ENCODE data around the gene TMEM178A.
"Not testable (repeated sequence)": the region's sequence is repeated elsewhere in the genome, so short reads cannot be mapped to it uniquely, and the experiment has no call there.

The TMEM178A gene

GRCh38 chr2:39706945-39707344 lies 41.2 kb downstream of the TMEM178A start:
- DNase-seq (ENCODE audit: insufficient read length, low spot score), result no peak
- no peak for FAIRE-seq

GRCh38 chr2:39708003-39708402 lies 42.3 kb downstream of the TMEM178A start:
- DNase-seq (ENCODE audit: insufficient read length, low spot score), result no peak
- FAIRE-seq, result no peak

DNA sequence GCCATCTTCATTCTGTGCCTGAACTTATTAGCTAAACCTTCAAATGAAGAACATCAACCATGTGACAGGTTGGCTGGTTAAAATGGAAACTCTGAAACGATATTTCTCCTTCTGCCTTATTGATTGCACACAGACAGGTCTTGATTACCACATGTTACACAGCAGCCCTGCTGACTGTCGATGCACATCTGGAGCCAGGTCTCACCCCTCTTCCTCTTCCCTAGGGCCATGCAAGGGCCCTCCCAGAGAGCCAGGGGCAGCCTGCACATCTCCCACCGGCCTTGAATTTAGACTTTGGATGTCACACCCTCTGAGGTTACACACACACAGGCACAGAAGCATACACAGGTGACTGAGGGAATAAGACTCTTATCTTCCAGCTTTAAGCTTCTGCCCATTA lies 45.1 kb downstream of the TMEM178A start:
- DNase-seq (ENCODE audit: insufficient read length, low spot score) (no peak), FAIRE-seq (peak; percentile 52)

- FAIRE-seq (no peak), DNase-seq (ENCODE audit: insufficient read length, low spot score) (no peak)
Measured at GRCh38 chr2:39712953-39713352, 47.2 kb downstream of the TMEM178A start.

GRCh38 chr2:39715095-39715494 lies 49.4 kb downstream of the TMEM178A start:
- FAIRE-seq (no peak), DNase-seq (ENCODE audit: insufficient read length, low spot score) (no peak)

DNA sequence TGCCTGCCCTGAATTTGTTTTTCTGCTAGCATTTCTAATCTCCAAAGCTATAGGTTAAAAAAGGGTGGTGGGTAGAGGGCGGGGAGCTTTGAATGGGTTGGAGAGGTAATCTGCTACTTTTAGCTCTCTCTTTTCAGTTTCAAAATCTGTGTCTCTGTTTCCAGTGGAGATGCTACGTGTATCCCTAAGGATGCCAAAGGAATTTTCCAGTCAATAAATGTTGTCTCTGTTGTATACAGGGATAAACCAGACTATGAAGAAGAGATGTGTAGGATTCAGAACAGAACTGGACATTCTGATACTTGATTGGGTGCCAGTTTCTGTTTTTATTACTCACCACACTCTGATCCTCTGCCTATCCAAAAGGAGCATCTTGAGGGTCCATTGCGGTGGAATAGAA lies 50.1 kb downstream of the TMEM178A start:
- DNase-seq (ENCODE audit: insufficient read length, low spot score) (no peak), FAIRE-seq (no peak)

DNA sequence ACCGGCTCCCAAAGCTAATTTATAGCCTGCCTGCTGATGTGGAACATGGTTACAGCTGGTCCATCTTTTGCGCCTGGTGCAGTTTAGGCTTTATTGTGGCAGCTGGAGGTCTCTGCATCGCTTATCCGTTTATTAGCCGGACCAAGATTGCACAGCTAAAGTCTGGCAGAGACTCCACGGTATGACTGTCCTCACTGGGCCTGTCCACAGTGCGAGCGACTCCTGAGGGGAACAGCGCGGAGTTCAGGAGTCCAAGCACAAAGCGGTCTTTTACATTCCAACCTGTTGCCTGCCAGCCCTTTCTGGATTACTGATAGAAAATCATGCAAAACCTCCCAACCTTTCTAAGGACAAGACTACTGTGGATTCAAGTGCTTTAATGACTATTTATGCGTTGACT lies 51.4 kb downstream of the TMEM178A start:
- FAIRE-seq, result no peak
- DNase-seq (ENCODE audit: insufficient read length, low spot score), result no peak

DNA sequence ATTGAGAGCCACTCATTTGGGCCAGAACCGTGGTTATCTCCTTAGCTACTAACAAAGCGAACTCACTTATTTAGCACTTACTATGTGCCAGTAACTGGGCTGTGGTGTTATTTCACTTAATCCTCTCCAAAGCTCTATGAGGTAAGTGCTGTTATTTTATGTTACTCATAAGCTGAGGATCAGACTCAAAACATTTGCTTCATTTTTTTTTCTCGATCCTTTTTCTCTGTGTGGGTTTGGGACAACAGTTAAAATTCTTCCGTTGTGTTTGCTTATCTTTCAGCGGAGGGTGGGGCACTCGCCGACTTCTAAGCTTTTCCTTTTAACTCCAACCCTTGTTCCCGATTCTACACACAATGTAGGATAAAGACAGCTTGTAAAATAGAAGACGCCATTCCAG lies 52.8 kb downstream of the TMEM178A start:
- FAIRE-seq (no peak), DNase-seq (ENCODE audit: insufficient read length, low spot score) (no peak)

GRCh38 chr2:39719317-39719716 lies 53.6 kb downstream of the TMEM178A start:
- FAIRE-seq (no peak), DNase-seq (ENCODE audit: insufficient read length, low spot score) (no peak)

- no peak for DNase-seq (ENCODE audit: insufficient read length, low spot score)
- no peak for FAIRE-seq
Measured at GRCh38 chr2:39720970-39721369, 55.3 kb downstream of the TMEM178A start.

GRCh38 chr2:39723497-39723896 lies 57.8 kb downstream of the TMEM178A start:
- FAIRE-seq, result no peak
- DNase-seq (ENCODE audit: insufficient read length, low spot score), result no peak

DNA sequence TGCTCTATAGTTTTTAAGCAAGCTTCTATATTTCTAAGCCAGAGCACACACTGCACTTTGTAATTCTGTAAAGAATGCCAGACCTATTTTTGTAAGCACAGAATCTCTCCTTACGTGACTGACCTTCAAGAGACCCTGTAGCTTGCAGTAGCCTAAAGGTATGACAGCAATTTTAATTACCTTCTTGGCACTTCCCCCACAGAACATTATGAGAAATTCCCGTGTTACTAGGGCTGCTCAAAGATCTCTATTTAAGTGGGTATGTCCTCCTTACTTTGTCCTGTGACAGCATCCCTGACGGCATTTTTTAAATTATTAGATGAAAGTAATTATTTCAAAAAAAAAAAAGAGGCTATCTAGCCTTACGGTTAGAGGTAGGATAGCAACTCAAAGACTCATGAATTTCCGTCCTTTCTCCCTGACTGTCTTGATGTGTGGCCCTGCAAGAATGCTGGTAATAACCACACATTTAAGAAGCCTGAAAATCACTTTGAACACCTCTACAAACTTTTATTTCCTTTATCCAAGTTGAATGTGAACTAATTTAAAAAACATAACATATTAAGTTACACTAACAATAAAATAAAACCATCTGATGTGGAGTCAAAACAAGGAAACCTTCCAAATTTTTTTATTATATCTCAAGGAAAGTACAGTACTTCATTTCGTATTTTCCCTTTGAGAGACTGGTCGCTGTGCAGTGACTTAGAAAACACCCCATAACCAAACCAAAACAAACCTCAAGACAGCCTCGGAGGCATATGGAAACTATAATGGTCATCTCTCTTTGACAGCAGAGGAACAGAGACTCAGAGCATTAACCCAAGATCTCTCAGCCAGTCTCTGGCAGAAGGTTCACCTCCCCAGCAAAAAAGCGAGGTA lies 58.5 kb downstream of the TMEM178A start:
- DNase-seq (ENCODE audit: insufficient read length, low spot score) (no peak), FAIRE-seq (no peak)

- DNase-seq (ENCODE audit: insufficient read length, low spot score) (no peak), FAIRE-seq (no peak)
Measured at GRCh38 chr2:39724828-39725144, 59.1 kb downstream of the TMEM178A start.

GRCh38 chr2:39725401-39725800 lies 59.7 kb downstream of the TMEM178A start:
- no peak for FAIRE-seq
- no peak for DNase-seq (ENCODE audit: insufficient read length, low spot score)

GRCh38 chr2:39728085-39728484 lies 62.4 kb downstream of the TMEM178A start:
- peak; percentile 43 for DNase-seq (ENCODE audit: insufficient read length, low spot score)
- FAIRE-seq, result not testable (repeated sequence)

DNA sequence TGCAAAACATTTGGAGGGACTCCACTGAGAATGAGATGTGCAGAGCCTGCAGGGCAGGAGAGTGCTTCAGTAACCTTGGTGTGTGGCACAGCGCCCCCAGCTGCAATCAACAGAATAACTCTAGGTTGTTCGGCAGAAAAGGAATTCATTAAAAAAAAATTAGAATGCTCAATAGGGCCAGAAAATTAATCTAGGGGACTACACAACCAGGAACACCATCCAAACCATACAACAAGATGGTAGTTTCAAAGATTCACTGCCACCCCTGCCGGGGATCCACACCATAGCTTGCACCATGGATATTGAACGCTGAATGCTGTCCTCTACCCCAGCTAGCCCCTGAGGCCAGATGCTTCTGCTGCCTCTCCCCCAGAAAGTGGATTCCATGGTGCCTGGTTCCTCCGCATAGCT lies 63.2 kb downstream of the TMEM178A start:
- no peak for FAIRE-seq
- DNase-seq (ENCODE audit: insufficient read length, low spot score), result peak; percentile 42

GRCh38 chr2:39730276-39730675 lies 64.6 kb downstream of the TMEM178A start:
- no peak for FAIRE-seq
- no peak for DNase-seq (ENCODE audit: insufficient read length, low spot score)

GRCh38 chr2:39730685-39731302 lies 65.1 kb downstream of the TMEM178A start:
- DNase-seq (ENCODE audit: insufficient read length, low spot score), result peak; percentile 32
- FAIRE-seq, result no peak

DNA sequence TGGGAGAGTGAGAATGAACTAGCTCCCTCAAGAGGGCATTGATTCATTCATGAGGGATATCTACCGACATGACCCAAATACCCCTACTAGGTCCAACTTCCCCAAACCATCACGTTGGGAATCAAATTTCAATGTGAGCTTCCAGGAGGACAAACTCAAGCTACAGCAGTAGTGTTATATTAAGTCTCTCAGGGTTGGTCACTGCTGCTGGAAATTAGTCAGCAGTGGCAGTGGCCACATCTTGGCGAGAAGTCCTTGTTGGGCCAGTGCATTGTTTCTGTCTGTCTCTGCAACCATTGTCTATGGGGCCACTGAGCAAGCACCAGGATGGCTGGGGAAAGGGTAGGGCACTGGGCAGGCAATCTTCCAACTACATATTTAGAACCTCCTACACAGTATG lies 65.8 kb downstream of the TMEM178A start:
- FAIRE-seq (no peak), DNase-seq (ENCODE audit: insufficient read length, low spot score) (no peak)

- DNase-seq (ENCODE audit: insufficient read length, low spot score), result no peak
- no peak for FAIRE-seq
Measured at GRCh38 chr2:39732482-39732881, 66.8 kb downstream of the TMEM178A start.

DNA sequence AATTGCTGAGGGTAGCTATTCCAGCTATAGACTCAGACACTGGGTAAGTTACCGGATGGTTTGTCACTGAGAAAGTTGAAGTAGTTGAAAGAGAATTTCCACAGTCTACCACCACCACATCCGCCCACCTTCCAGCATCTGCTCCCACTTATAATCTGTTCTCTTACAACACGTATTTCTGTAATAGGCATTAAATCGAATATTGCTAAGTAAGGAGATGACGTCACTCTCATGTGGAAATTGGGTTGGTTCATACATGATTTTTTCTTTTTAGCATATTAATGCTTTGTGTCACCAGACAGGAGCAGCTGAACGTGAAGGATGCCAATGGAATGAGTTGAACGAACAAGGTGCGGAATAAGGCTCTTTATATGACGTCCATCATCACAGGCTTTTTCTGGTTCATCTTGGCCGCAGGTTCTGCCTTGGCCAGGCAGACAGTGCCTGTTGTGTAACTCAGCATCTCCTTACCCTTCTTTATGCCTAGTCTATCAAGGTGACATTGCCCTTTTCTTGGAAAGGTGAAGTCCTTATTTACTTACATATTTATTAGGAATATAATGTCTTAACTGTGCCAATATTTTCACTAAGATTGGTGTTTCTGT lies 67.5 kb downstream of the TMEM178A start:
- DNase-seq (ENCODE audit: insufficient read length, low spot score) (no peak), FAIRE-seq (no peak)

GRCh38 chr2:39734445-39734844 lies 68.7 kb downstream of the TMEM178A start:
- FAIRE-seq (no peak), DNase-seq (ENCODE audit: insufficient read length, low spot score) (no peak)
